ENCODE data around the gene FOXP4.

GRCh38 chr6:41546475-41546865, 289 bp downstream of the FOXP4 start:
- TF ChIP-seq CTCF (IDR thresholded peaks at IDR 0.05; ENCODE audit: insufficient read depth, low read depth, low read length) (no peak), EZH2 (IDR thresholded peaks at IDR 0.05; ENCODE audit: insufficient read depth, low read length) (no peak)

Data from astrocyte (in vitro differentiated cells and primary cell).